Suprapubic skin (tissue), 4 donors: ENCODE data around the gene FAR2. TPM values are rescaled to one million over a fixed set of nuclear protein-coding genes. Genes with fewer than 3 reads are reported as not detected.
A peak's percentile ranks its signal among the peaks of the same experiment; 100 is the strongest.

Experiments
- DNase-seq, 2 donors: peaks; one replicate each; pipeline ENCODE4 v3.0.0-alpha.2; 2019; ENCODE audit warnings: low spot score in 2 of 2
- H3K27ac ChIP-seq: fragments of 200-600 bp; sonication (generic); one replicate; pipeline ENCODE4 v1.5.1; 2019
- H3K27me3 ChIP-seq: fragments of 200-600 bp; sonication (generic); one replicate; pipeline ENCODE4 v1.5.1; 2019
- H3K36me3 ChIP-seq: fragments of 200-600 bp; sonication (generic); one replicate; pipeline ENCODE4 v1.5.1; 2019
- H3K4me1 ChIP-seq: fragments of 200-600 bp; sonication (generic); one replicate; pipeline ENCODE4 v1.5.1; 2019
- H3K4me3 ChIP-seq: fragments of 200-600 bp; sonication (generic); one replicate; pipeline ENCODE4 v1.5.1; 2019; ENCODE audit warnings: mild to moderate bottlenecking
- H3K9me3 ChIP-seq: fragments of 200-600 bp; sonication (generic); one replicate; pipeline ENCODE4 v1.5.1; 2019
- EP300 ChIP-seq: sonication (generic); formaldehyde crosslinking; IDR thresholded peaks from one replicate; pipeline ENCODE4 v1.6.1; 2017; ENCODE audit warnings: antibody characterized with exemption
- POLR2A ChIP-seq, 2 donors: fragments of 450-650 bp; IDR thresholded peaks; one replicate each; pipeline ENCODE4 v1.6.1; 2017; ENCODE audit warnings: antibody characterized with exemption in 2 of 2, mild to moderate bottlenecking in 2 of 2, moderate library complexity in 2 of 2
- POLR2AphosphoS5 ChIP-seq, 3 donors: sonication (generic); formaldehyde crosslinking; IDR thresholded peaks; one replicate each; pipeline ENCODE4 v1.6.1; 2017; ENCODE audit warnings: antibody characterized with exemption in 3 of 3
- WGBS: methylation state at CpG from one replicate; pipeline ENCODE4 v1.1.5; 2018; 5-methylcytosine and 5-hydroxymethylcytosine counted together
- total RNA-seq, 4 donors: library from RNA; depleted of rRNA; stranded (reverse); fragments of >200 nt; gene quantifications; one replicate each; pipeline ENCODE4 v1.1.0, GENCODE V29; 2016
- TF ChIP-seq, protein P1 (sequence below), 2 donors: fragments of 200-600 bp in 1 of 2; fragments of 450-650 bp in 1 of 2; sonication (generic) in 1 of 2; IDR thresholded peaks; one replicate each; pipeline ENCODE4 v1.5.1; 2016 to 2019; ENCODE audit warnings: antibody characterized with exemption in 2 of 2, mild to moderate bottlenecking in 1 of 2, moderate library complexity in 1 of 2

FAR2 gene
- total RNA-seq, 4 donors from 2014 or later: 20.0 to 41.8 (median 30.6) TPM

DNA sequence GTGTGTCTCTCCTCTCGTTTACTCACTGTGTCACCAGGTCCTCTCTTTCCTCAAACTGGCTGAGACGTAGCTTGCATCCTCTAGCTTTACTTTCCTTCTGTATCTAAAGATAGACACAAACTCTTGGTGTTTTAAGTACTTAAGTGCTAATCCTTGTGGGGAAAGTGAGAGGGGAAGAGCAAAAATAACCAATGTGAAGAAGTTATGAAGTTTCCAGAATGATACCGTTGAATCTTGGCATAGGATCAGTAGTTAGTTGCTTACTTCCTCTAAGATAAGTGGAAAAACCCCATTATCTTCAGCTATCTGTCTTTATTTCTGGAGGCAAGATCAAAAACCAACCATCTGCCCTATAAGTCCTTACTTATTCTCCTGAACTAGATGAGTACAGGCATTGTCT, 10.6 kb downstream of the FAR2 start:
- WGBS: 54% methylated on average over 3 of the region's 3 CpGs

GRCh38 chr12:29160230-29160629, 11.2 kb downstream of the FAR2 start:
- H3K27ac ChIP-seq: no peak overlapping the region
- H3K36me3 ChIP-seq: no peaks in the 10 kb centered on the region
- H3K4me3 ChIP-seq: no peak overlapping the region
- no peaks in the 10 kb centered on the region for H3K27me3 ChIP-seq
- 86% methylated on average over 3 of the region's 3 CpGs for WGBS
- H3K4me1 ChIP-seq: peaks cover 17% of the 10 kb centered on the region
- TF ChIP-seq POLR2AphosphoS5 (IDR thresholded peaks at IDR 0.05) (no peak), POLR2A (IDR thresholded peaks at IDR 0.05) (no peak), EP300 (no peak)
- TF ChIP-seq, protein P1, sequence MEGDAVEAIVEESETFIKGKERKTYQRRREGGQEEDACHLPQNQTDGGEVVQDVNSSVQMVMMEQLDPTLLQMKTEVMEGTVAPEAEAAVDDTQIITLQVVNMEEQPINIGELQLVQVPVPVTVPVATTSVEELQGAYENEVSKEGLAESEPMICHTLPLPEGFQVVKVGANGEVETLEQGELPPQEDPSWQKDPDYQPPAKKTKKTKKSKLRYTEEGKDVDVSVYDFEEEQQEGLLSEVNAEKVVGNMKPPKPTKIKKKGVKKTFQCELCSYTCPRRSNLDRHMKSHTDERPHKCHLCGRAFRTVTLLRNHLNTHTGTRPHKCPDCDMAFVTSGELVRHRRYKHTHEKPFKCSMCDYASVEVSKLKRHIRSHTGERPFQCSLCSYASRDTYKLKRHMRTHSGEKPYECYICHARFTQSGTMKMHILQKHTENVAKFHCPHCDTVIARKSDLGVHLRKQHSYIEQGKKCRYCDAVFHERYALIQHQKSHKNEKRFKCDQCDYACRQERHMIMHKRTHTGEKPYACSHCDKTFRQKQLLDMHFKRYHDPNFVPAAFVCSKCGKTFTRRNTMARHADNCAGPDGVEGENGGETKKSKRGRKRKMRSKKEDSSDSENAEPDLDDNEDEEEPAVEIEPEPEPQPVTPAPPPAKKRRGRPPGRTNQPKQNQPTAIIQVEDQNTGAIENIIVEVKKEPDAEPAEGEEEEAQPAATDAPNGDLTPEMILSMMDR (IDR thresholded peaks at IDR 0.05): no peak
- no peak for DNase-seq
- no peaks in the 10 kb centered on the region for H3K9me3 ChIP-seq

More for the DNA sequence above, 10.6 kb downstream of the FAR2 start:
- Histone ChIP-seq H3K4me1 (peaks cover 12% of the 10 kb centered on the region), H3K4me3 (no peak overlapping the region), H3K9me3 (no peaks in the 10 kb centered on the region), H3K36me3 (no peaks in the 10 kb centered on the region), H3K27ac (no peak overlapping the region), H3K27me3 (no peaks in the 10 kb centered on the region)
- DNase-seq: no peak
- TF ChIP-seq POLR2AphosphoS5 (IDR thresholded peaks at IDR 0.05): no peak
- TF ChIP-seq EP300: no peak
- TF ChIP-seq, protein P1 (IDR thresholded peaks at IDR 0.05): no peak
- no peak for TF ChIP-seq POLR2A (IDR thresholded peaks at IDR 0.05)

DNA sequence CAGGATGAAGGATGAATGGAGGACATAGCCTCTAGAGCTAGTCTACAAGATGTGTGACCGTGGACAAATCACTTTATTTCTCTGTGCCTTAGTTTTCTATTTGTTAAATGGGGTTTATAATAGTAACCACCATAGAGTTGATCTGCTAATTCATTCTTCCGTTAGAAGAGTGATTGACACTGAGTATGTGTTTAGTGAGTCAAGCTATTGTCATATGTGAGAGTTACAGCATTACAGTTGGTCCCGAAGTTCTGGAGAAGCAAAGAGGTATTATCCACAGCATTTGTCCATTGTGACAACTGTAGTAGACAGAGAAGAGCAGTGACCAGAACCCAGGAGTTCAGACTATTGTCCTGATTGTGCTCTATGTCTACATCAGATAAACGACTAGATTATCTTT, 14.1 kb downstream of the FAR2 start:
- TF ChIP-seq, protein P1 (IDR thresholded peaks at IDR 0.05): no peak
- TF ChIP-seq EP300: no peak
- no peak for TF ChIP-seq POLR2AphosphoS5 (IDR thresholded peaks at IDR 0.05)
- no peak for TF ChIP-seq POLR2A (IDR thresholded peaks at IDR 0.05)
- peaks cover 17% of the 10 kb centered on the region for H3K4me1 ChIP-seq
- 90% methylated on average over 4 of the region's 4 CpGs for WGBS
- no peak overlapping the region for H3K27ac ChIP-seq
- DNase-seq: no peak
- H3K9me3 ChIP-seq: no peaks in the 10 kb centered on the region
- H3K27me3 ChIP-seq: no peaks in the 10 kb centered on the region
- H3K4me3 ChIP-seq: no peak overlapping the region
- no peaks in the 10 kb centered on the region for H3K36me3 ChIP-seq

DNA sequence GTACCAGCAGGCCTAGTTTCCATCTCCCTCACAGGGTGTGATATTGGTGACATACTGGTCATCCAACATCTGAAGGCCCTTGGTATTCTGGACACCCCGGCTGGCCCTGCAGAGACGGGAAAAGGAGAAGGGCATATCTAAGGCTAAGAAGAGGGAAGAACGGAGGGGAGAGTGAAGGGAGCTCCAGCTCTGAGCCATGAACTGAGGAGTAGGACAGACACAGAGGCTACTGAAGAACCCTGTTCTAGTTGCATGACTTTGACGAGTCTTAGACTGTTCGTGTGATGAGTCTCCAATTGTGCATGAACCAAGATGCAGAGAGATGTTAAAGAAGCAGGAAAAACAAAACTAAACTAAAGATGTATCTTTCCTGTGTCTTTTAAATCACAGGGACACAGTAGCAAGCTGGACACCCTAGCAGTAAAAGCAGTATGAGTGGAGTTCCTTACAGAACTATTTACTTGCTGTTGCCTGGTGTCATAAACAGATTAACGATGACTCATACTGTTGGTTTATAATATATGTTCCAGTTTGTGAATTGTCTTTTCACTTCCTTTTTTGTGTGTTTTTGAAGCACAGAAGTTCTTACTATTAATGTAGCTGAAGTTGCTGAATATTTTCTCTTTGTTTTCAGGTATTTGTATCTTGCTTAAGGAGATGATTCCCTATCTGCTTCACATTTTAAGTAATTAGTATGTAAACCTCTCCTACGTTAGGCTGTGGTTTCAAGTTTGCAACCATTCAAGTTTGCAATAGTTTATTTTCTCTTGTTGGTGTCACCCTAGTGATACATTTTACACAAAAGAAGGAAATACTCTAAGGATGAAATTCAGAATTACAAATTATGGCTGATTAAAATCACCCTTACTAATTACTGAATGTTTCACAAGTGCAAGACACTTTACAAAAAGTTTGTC, 15.7 kb downstream of the FAR2 start:
- peak overlapping the region; percentile 62 for H3K27ac ChIP-seq
- TF ChIP-seq POLR2AphosphoS5 (IDR thresholded peaks at IDR 0.05) (no peak), EP300 (no peak), POLR2A (IDR thresholded peaks at IDR 0.05) (no peak)
- TF ChIP-seq, protein P1 (IDR thresholded peaks at IDR 0.05): no peak
- H3K27me3 ChIP-seq: no peaks in the 10 kb centered on the region
- H3K4me1 ChIP-seq: peaks cover 13% of the 10 kb centered on the region
- DNase-seq: no peak
- WGBS: 58% methylated on average over 7 of the region's 7 CpGs
- no peak overlapping the region for H3K4me3 ChIP-seq
- H3K36me3 ChIP-seq: no peaks in the 10 kb centered on the region
- H3K9me3 ChIP-seq: no peaks in the 10 kb centered on the region

GRCh38 chr12:29167445-29167844, 18.4 kb downstream of the FAR2 start:
- no peak overlapping the region for H3K27ac ChIP-seq

More at GRCh38 chr12:29167445-29167844, 18.4 kb downstream of the FAR2 start:
- peaks cover 13% of the 10 kb centered on the region for H3K4me1 ChIP-seq
- 90% methylated on average over 4 of the region's 4 CpGs for WGBS
- H3K9me3 ChIP-seq: no peaks in the 10 kb centered on the region
- peaks cover 5% of the 10 kb centered on the region for H3K36me3 ChIP-seq
- no peaks in the 10 kb centered on the region for H3K27me3 ChIP-seq
- TF ChIP-seq EP300: no peak
- no peak for TF ChIP-seq POLR2AphosphoS5 (IDR thresholded peaks at IDR 0.05)
- no peak for TF ChIP-seq POLR2A (IDR thresholded peaks at IDR 0.05)
- TF ChIP-seq, protein P1 (IDR thresholded peaks at IDR 0.05): no peak
- DNase-seq: no peak
- no peak overlapping the region for H3K4me3 ChIP-seq
